ENCODE measurements around the gene ANKRD17. TPM values are rescaled to one million over a fixed set of nuclear protein-coding genes. Genes with fewer than 3 reads are reported as not detected.

ANKRD17 gene
- total RNA-seq, 2 experiments from 2014 or later: 51.2 to 58.2 TPM

DNA sequence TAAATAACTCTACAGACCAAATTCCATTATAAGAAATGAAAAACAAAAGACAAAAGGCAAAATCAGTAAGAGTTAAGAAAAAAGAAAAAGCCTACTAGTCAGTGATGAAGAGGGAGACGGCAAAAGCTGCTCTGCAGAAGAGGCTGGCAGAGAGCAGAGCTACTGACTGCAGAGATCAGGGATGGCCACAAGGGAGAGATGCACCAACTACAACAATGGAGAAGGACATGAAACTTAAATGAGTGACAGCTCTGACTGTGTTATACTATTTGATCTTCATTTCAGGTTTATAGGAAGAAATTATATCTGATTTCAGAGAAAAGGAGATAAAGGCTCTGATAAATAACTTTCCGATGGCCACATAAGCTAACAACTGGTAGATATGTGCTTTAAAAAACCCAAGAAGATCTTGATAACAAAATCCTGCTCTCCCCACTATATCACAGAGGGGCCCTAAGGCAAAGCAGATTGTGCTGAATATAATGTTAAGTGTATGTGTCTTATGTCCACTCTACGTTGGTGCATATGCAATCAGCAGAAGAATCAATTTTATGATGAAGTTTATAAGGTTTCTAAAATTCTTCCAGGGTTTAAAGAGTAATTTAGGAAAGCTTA is 130.7 kb downstream of the ANKRD17 start:
- CTCF ChIA-PET: interaction anchor here (1.0 kb wide), 1 partner anchor 20 kb away, joined by 3 read pairs; no protein-coding TSS in a partner anchor
- POLR2A ChIA-PET: interaction anchor here (0.8 kb wide), 1 partner anchor 12 kb away, joined by 4 read pairs; no protein-coding TSS in a partner anchor
- Mint-ChIP-seq H3K4me3 (no peak overlapping the region), H3K36me3 (ENCODE audit: low read depth) (peaks cover 29% of the 10 kb centered on the region), H3K27me3 (no peaks in the 10 kb centered on the region), H3K9me3 (no peaks in the 10 kb centered on the region), H3K27ac (no peak overlapping the region), H3K4me1 (peaks cover 2% of the 10 kb centered on the region)
- DNase-seq: peak; percentile 15

DNA sequence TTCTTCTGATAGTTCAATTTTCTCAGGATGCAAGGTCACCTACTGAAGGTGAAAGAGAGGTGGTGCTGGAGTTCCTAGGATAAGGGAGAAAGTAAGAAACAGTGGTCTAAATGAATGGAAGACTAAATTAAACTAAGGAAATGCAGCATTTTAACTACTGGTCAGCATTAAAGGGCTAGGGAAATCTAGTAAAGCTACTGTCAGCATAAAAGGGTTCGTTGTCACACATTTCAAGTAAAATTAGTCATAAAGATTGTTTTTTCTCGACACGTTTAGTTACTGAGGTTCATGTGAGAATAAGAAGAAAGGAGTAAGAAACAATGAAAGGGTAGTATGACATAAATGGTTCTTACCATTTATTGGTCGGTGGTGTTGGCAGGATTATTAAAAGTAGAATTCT is 149.1 kb downstream of the ANKRD17 start:
- no peak for DNase-seq
- POLR2A ChIA-PET: no interaction called here

DNA sequence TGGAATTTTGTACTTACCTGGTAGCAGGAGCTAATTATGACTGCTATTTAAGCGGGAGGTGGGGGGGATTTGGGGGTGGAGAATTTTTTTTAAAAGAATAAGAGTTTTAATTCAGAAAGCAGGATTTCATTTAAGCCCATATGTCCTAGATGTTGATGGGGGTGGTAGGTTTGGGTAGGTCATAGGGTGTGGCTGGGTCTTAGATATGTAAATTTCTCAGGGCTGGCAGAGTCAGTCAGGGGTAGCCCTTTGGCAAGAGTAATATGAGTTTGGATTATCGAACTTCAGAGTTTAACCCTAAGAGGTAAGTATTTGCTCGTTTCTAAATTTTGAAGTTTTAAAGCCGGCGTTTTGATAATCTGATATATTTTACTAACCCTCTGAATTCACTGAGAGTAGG is 153.9 kb downstream of the ANKRD17 start:
- Mint-ChIP-seq H3K27me3 (no peaks in the 10 kb centered on the region), H3K4me1 (peaks cover 3% of the 10 kb centered on the region), H3K36me3 (ENCODE audit: low read depth) (peaks cover 28% of the 10 kb centered on the region), H3K27ac (no peak overlapping the region), H3K4me3 (no peak overlapping the region), H3K9me3 (no peaks in the 10 kb centered on the region)
- ChIA-PET POLR2A (no interaction called here), CTCF (interaction anchor here (1.2 to 1.3 kb wide), 2 partner anchors 16 to 32 kb away, joined by 3 read pairs; no protein-coding TSS in a partner anchor)
- no peak for DNase-seq

More for the DNA sequence above, 149.1 kb downstream of the ANKRD17 start:
- Mint-ChIP-seq H3K4me1 (peaks cover 2% of the 10 kb centered on the region), H3K27ac (no peak overlapping the region), H3K36me3 (ENCODE audit: low read depth) (peaks cover 27% of the 10 kb centered on the region), H3K27me3 (no peaks in the 10 kb centered on the region), H3K4me3 (no peak overlapping the region), H3K9me3 (no peaks in the 10 kb centered on the region)
- CTCF ChIA-PET: interaction anchor here (0.5 to 3.2 kb wide), 2 partner anchors 10 to 153 kb away, joined by 3 to 10 read pairs; no protein-coding TSS in a partner anchor

DNA sequence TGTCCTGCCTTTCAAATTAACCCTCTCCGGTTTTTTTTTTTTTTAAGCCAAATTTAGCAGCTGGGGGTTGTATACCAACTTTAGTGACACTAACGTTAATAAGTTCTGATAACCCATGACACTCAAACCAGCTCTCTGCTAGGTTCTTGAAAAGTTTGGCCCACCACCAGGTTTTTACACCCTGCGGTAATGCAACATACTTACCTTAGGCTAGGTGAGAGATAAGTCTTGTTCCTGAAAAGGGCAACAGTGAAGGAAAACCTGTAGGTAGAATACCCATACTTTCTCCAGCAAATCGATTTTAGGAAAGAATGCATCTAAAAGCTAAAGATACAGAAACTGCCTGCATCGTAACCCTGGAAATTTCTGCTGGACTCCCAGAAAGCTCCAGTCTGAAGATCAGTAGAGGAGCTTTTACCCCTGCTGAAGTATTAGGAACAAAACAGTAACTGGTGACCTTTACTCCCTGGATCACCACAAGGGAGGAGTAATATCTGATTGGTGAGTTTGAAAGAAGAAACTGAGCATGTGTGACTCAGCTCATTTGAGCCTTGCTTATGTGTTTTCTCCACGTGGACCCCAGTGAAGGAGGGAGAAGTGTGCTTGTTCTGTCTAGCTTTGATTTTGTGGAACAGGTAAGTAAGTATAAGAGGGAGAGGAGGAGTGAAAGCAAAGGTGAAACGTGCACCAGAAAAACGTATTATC is 154.6 kb downstream of the ANKRD17 start:
- Mint-ChIP-seq H3K4me3 (no peak overlapping the region), H3K4me1 (peaks cover 3% of the 10 kb centered on the region), H3K27ac (no peak overlapping the region), H3K36me3 (ENCODE audit: low read depth) (peaks cover 34% of the 10 kb centered on the region), H3K27me3 (no peaks in the 10 kb centered on the region), H3K9me3 (no peaks in the 10 kb centered on the region)
- no peak for DNase-seq
- ChIA-PET CTCF (interaction anchor here (1.2 to 1.3 kb wide), 2 partner anchors 16 to 31 kb away, joined by 3 read pairs; no protein-coding TSS in a partner anchor), POLR2A (no interaction called here)

- POLR2A ChIA-PET: no interaction called here
- Mint-ChIP-seq H3K4me1 (peaks cover under 1% of the 10 kb centered on the region), H3K27me3 (no peaks in the 10 kb centered on the region), H3K4me3 (no peak overlapping the region), H3K27ac (no peak overlapping the region), H3K36me3 (ENCODE audit: low read depth) (peaks cover 32% of the 10 kb centered on the region), H3K9me3 (no peaks in the 10 kb centered on the region)
- CTCF ChIA-PET: no interaction called here
- DNase-seq: no peak
These were observed 159.5 kb downstream of the ANKRD17 start for GRCh38 chr4:73099143-73099542.

- ChIA-PET CTCF (no interaction called here), POLR2A (no interaction called here)
- peak overlapping the region; percentile 36 for H3K27ac Mint-ChIP-seq
These were observed 159.9 kb downstream of the ANKRD17 start for GRCh38 chr4:73098713-73099112.

GRCh38 chr4:73098016-73098415 is 160.6 kb downstream of the ANKRD17 start:
- Mint-ChIP-seq H3K4me1 (no peaks in the 10 kb centered on the region), H3K27ac (no peak overlapping the region), H3K4me3 (no peak overlapping the region), H3K36me3 (ENCODE audit: low read depth) (peaks cover 31% of the 10 kb centered on the region), H3K27me3 (no peaks in the 10 kb centered on the region), H3K9me3 (no peaks in the 10 kb centered on the region)
- ChIA-PET POLR2A (no interaction called here), CTCF (no interaction called here)
- DNase-seq: no peak

More at GRCh38 chr4:73098713-73099112, 159.9 kb downstream of the ANKRD17 start:
- no peaks in the 10 kb centered on the region for H3K27me3 Mint-ChIP-seq
- peaks cover 31% of the 10 kb centered on the region for H3K36me3 Mint-ChIP-seq (ENCODE audit: low read depth)
- H3K9me3 Mint-ChIP-seq: no peaks in the 10 kb centered on the region
- no peak overlapping the region for H3K4me3 Mint-ChIP-seq
- H3K4me1 Mint-ChIP-seq: no peaks in the 10 kb centered on the region
- DNase-seq: no peak

DNA sequence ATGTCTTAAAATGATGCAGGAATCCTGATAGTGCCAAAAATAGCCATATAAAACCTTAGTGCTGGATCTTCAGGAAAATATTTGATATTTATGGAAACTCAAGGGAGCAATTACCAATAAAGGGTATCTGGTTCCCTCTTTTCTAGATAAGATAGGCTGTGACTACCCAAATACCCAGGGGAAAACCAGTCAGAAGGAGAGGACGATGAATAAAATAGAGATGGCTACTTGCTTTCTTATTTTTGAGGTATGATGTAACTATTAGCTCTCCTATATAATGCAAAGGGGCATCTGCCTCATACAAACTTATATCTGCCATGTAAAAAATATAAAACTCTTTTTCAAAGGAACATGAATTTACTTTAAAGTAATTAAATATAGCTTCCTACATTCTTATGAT is 165.7 kb downstream of the ANKRD17 start:
- POLR2A ChIA-PET: no interaction called here
- no peaks in the 10 kb centered on the region for H3K27me3 Mint-ChIP-seq
- H3K4me3 Mint-ChIP-seq: no peak overlapping the region
- CTCF ChIA-PET: interaction anchor here (0.5 to 0.6 kb wide), 2 partner anchors 22 to 39 kb away, joined by 3 to 6 read pairs; no protein-coding TSS in a partner anchor
- peaks cover 37% of the 10 kb centered on the region for H3K36me3 Mint-ChIP-seq (ENCODE audit: low read depth)
- DNase-seq: no peak
- no peak overlapping the region for H3K27ac Mint-ChIP-seq
- H3K4me1 Mint-ChIP-seq: peaks cover 2% of the 10 kb centered on the region
- H3K9me3 Mint-ChIP-seq: no peaks in the 10 kb centered on the region

- Mint-ChIP-seq H3K4me1 (peaks cover 11% of the 10 kb centered on the region), H3K9me3 (no peaks in the 10 kb centered on the region), H3K27me3 (no peaks in the 10 kb centered on the region), H3K27ac (peak overlapping the region; percentile 52), H3K4me3 (no peak overlapping the region), H3K36me3 (ENCODE audit: low read depth) (peaks cover 43% of the 10 kb centered on the region)
- CTCF ChIA-PET: interaction anchor here (1.2 to 3.1 kb wide), 2 partner anchors 11 to 18 kb away, joined by 4 to 11 read pairs; no protein-coding TSS in a partner anchor
- POLR2A ChIA-PET: no interaction called here
- no peak for DNase-seq
These were observed 167.9 kb downstream of the ANKRD17 start for GRCh38 chr4:73090738-73091137.

DNA sequence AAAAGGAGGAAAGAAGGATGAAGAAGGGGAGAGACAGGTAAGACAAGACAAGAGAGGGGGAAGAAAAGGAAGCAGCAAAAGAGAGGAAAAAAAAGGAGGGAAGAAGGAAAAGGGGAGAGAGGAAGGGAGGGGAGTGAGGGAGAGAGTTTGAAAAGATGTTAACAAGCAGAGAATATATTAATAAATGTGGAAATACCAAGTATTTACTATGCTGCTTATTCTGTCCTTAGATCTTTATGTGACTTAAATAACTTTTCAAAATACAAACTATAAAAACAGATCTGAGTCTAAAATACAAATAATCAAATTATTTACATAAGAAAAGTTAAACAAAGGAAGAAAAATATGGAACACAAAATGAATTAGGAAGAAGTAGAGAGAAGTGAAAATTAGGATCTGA is 170.7 kb downstream of the ANKRD17 start:
- Mint-ChIP-seq H3K9me3 (no peaks in the 10 kb centered on the region), H3K27ac (no peak overlapping the region), H3K36me3 (ENCODE audit: low read depth) (peaks cover 56% of the 10 kb centered on the region), H3K27me3 (no peaks in the 10 kb centered on the region), H3K4me1 (peaks cover 11% of the 10 kb centered on the region), H3K4me3 (no peak overlapping the region)
- POLR2A ChIA-PET: no interaction called here
- CTCF ChIA-PET: no interaction called here
- DNase-seq: no peak

DNA sequence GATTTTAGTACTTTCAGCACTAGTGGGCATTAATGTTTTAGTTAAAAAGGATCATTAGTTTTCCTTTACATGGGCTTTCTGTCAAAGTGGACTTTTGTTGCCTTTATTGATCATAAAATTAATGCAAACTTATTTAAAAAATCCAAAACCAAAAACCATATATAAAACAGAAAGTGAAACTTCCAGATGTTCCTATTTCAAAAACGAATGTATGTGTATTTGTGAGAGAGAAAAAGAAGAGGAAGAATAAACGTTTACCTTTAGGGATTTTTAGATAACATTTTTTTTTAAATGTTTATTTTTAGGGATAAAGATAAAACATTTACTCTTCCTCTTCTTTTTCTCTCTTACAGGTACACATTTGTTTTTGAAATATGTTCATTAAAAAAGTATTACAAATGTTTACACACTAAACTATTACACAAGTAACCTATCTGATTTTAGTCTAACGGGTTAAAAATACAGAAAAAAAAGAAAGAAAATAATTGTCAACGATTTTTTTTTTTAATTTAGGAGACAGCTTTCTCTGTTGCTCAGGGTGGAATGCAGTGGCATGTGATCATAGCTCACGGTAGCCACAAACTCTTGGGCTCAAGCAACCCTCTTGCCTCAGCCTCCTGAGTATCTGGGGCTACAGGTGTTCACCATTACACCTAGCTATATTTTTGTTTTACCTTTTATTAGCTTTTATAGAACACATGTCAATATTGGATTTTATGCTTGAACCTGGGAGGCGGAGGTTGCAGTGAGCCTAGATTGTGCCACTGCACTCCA is 172.3 kb downstream of the ANKRD17 start:
- POLR2A ChIA-PET: no interaction called here
- Mint-ChIP-seq H3K36me3 (ENCODE audit: low read depth) (peaks cover 49% of the 10 kb centered on the region), H3K4me3 (peak overlapping the region; percentile 63), H3K27me3 (no peaks in the 10 kb centered on the region), H3K27ac (peak overlapping the region; percentile 78), H3K9me3 (no peaks in the 10 kb centered on the region), H3K4me1 (peaks cover 9% of the 10 kb centered on the region)
- CTCF ChIA-PET: no interaction called here
- DNase-seq: peak; percentile 13

GRCh38 chr4:73080789-73081188 is 177.8 kb downstream of the ANKRD17 start:
- Mint-ChIP-seq H3K4me3 (no peak overlapping the region), H3K27me3 (no peaks in the 10 kb centered on the region), H3K4me1 (peaks cover 11% of the 10 kb centered on the region), H3K9me3 (no peaks in the 10 kb centered on the region), H3K27ac (peak overlapping the region; percentile 12), H3K36me3 (ENCODE audit: low read depth) (peaks cover 48% of the 10 kb centered on the region)
- POLR2A ChIA-PET: no interaction called here
- CTCF ChIA-PET: interaction anchor here (1.3 to 2.6 kb wide), 2 partner anchors 10 to 37 kb away, joined by 3 to 11 read pairs; no protein-coding TSS in a partner anchor
- DNase-seq: no peak

DNA sequence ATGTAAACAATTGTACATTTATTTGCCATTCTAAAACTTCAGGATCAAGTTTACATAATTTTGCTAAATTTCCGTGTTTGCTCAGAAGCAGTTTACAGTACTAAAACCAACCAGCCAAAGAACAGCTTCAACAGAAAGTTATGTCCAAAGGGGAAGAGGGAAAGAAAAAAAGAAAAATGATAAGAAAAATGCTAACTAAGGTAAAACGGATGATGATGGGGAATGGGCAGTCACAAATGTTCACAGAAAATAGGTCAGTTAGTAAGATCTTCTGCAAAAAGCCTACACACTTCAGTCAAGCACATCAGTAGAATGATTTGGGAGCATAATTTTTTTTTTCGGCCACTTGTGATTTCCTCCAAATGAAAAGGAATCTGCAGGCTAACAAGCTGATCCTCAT is 182.8 kb downstream of the ANKRD17 start:
- ChIA-PET POLR2A (no interaction called here), CTCF (no interaction called here)
- peaks cover 30% of the 10 kb centered on the region for H3K36me3 Mint-ChIP-seq (ENCODE audit: low read depth)
- no peak for DNase-seq
- H3K4me3 Mint-ChIP-seq: no peak overlapping the region
- H3K4me1 Mint-ChIP-seq: peaks cover 8% of the 10 kb centered on the region
- no peak overlapping the region for H3K27ac Mint-ChIP-seq
- no peaks in the 10 kb centered on the region for H3K27me3 Mint-ChIP-seq
- H3K9me3 Mint-ChIP-seq: no peaks in the 10 kb centered on the region
